NOMO-1 treated with DMSO at 0.1 percent for 48 hours (cell line): ENCODE data around the gene NPY1R.

Experiments used
- DNase-seq: peaks from one replicate; lab custom pipeline; 2025; ENCODE audit not compliant: unreplicated experiment; lab: John Stamatoyannopoulos, UW

NPY1R gene

DNA sequence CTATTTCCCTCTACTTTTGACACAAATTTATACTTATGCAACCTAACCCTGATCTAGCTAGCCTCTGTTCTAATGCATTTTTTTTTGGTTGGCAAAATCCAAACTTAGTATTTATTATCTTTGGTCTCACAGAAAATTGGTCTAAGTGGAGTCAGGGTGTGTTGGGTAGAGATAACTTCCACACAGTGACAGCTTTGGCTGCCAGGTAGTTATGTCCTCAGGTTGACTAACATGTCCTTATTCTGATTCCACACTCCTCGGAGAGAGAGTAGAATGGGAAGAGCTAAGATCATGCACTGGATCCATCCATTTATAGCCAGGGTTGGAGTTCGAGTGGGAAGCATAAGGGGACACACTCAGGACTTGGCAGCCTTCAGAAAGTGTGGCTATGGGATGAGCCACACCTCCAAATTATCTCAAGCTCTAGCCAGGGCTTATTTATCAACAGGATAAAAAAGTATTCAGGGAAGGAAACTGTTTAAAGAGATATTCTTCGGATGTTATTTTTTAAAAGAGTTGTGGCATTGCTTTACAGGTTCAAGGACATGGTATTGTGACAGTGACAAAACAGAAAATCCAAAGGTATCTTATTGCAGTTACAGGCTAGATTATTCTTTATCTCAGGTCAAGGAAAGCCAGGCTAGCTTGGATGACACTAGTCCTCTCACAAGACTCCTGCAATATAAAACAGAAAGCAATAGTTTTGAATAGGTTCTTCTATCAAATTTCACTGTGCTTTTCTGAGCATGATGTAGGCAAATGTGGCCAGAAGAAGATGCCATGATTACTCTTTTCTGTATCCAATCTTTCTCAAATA, 51.5 kb downstream of the NPY1R start:
- DNase-seq: no peak

DNA sequence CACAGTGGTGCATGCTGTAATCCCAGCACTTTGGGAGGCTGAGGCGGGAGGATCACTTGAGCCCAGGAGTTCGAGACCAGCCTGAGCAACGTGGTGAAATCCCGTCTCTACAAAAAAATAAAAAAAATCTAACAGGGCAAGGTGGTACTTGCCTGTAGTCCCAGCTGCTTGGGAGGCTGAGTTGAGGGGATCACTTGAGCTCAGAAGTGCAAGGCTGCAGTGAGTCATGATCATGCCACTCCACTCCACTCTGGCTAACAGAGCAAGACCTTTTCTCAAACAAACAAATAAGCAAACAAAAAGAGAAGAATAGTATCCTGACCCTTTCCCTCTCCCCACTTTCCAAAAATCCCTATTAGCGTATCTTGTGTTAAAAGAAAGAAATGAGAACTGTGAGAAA, 52.7 kb downstream of the NPY1R start:
- DNase-seq: no peak

DNA sequence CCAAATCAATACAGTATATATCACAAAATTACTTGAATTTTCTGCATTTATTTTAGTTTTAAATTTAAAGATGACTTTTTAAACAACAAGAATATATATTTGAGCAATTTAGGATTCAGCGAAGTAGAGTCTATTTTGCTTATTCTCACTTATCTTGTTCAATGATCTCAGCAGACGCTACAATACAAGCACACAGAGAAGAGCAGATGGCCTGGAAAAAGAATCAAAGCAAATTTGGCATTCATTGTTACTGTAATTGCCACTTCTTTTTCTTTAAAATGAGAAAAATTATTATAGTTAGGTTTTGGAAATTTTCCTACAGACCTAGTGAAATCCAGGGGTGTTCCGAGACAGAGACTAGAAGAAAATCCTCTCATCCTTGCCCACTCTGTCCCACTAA, 57.5 kb downstream of the NPY1R start:
- DNase-seq: no peak
